MCF 10A (cell line): ENCODE results near the gene REPS2. TPM values are rescaled to one million over a fixed set of nuclear protein-coding genes. Genes with fewer than 3 reads are reported as not detected.

Experiments
- BruUV-seq: library from RNA; stranded (reverse); fragments of 400-500 nt; replicated peaks from 2 replicates; lab custom pipeline; 2021; lab: Mats Ljungman, UMichigan
- CTCF ChIA-PET: fragments of 300-600 bp; sonication (Branson Sonifier 250); formaldehyde crosslinking; extraction: SDS; loops from one replicate; lab custom pipeline; 2021; ENCODE audit warnings: antibody characterized with exemption, inconsistent platforms; lab: Yijun Ruan, JAX
- POLR2A ChIA-PET: fragments of 300-600, 350-650 bp; sonication (Branson Sonifier 250); formaldehyde crosslinking; extraction: SDS; loops from one replicate; lab custom pipeline; 2020; ENCODE audit warnings: antibody characterized with exemption, inconsistent platforms; lab: Yijun Ruan, JAX
- DNase-seq: peaks from one replicate; pipeline ENCODE4 v3.0.0-alpha.2; 2018; ENCODE audit not compliant: unreplicated experiment
- H3K27ac Mint-ChIP-seq: one replicate; pipeline ENCODE4 v1.8.0; 2022; ENCODE audit warnings: mild to moderate bottlenecking, low read depth, mixed read lengths; ENCODE audit not compliant: unreplicated experiment
- H3K27me3 Mint-ChIP-seq: one replicate; pipeline ENCODE4 v1.8.0; 2022; ENCODE audit warnings: mixed read lengths; ENCODE audit not compliant: insufficient read depth, unreplicated experiment
- H3K36me3 Mint-ChIP-seq: one replicate; pipeline ENCODE4 v1.8.0; 2022; ENCODE audit warnings: mild to moderate bottlenecking, moderate library complexity, mixed read lengths; ENCODE audit not compliant: insufficient read depth, unreplicated experiment
- H3K4me1 Mint-ChIP-seq: one replicate; pipeline ENCODE4 v1.8.0; 2022; ENCODE audit warnings: mixed read lengths; ENCODE audit not compliant: insufficient read depth, unreplicated experiment
- H3K4me3 Mint-ChIP-seq: one replicate; pipeline ENCODE4 v1.8.0; 2022; ENCODE audit warnings: mild to moderate bottlenecking, moderate library complexity, mixed read lengths; ENCODE audit not compliant: unreplicated experiment
- H3K9me3 Mint-ChIP-seq: one replicate; pipeline ENCODE4 v1.8.0; 2022; ENCODE audit warnings: mixed read lengths; ENCODE audit not compliant: unreplicated experiment
- CTCF ChIP-seq: fragments of 200-600 bp; IDR thresholded peaks from one replicate; pipeline ENCODE4 v1.8.0; 2022; ENCODE audit warnings: antibody characterized with exemption, mild to moderate bottlenecking; ENCODE audit not compliant: unreplicated experiment
- intact Hi-C: fragments of 100-400 bp; cut with micrococcal nuclease; formaldehyde crosslinking; loops from 2 replicates; pipeline ENCODE4 v1.14.1; 2022
- total RNA-seq: library from RNA; stranded (reverse); gene quantifications from 2 replicates; pipeline ENCODE4 v1.2.3, GENCODE V29; 2022

The REPS2 gene
- total RNA-seq, 1 experiment from 2014 or later, result 8.1 TPM

- BruUV-seq, result no TSS peak
- ChIA-PET POLR2A (interaction anchor here (0.6 kb wide), 2 partner anchors 13 to 699 kb away, joined by 3 read pairs; no protein-coding TSS in a partner anchor), CTCF (no interaction called here)
- no peak overlapping the region for H3K27ac Mint-ChIP-seq
- no peaks in the 10 kb centered on the region for H3K36me3 Mint-ChIP-seq
- peaks cover 5% of the 10 kb centered on the region for H3K4me1 Mint-ChIP-seq
- intact Hi-C loops, result no loop called here
- no peak for TF ChIP-seq CTCF
- no peak overlapping the region for H3K4me3 Mint-ChIP-seq
- peaks cover 74% of the 10 kb centered on the region for H3K27me3 Mint-ChIP-seq
- H3K9me3 Mint-ChIP-seq, result no peaks in the 10 kb centered on the region
- DNase-seq, result no peak
These were observed 27.5 kb upstream of the REPS2 start for GRCh38 chrX:16918979-16919378.

GRCh38 chrX:16920075-16920474 is 26.4 kb upstream of the REPS2 start:
- intact Hi-C loops, result no loop called here
- no peak for TF ChIP-seq CTCF
- H3K9me3 Mint-ChIP-seq, result no peaks in the 10 kb centered on the region
- no peak overlapping the region for H3K27ac Mint-ChIP-seq
- no peak overlapping the region for H3K4me3 Mint-ChIP-seq
- POLR2A ChIA-PET, result no interaction called here
- H3K27me3 Mint-ChIP-seq, result peaks cover 74% of the 10 kb centered on the region
- peaks cover 5% of the 10 kb centered on the region for H3K4me1 Mint-ChIP-seq
- CTCF ChIA-PET, result interaction anchor here (0.8 kb wide), 1 partner anchor 37 kb away, joined by 4 read pairs; no protein-coding TSS in a partner anchor
- no peak for DNase-seq
- no peaks in the 10 kb centered on the region for H3K36me3 Mint-ChIP-seq
- no TSS peak for BruUV-seq

GRCh38 chrX:16923157-16923556 is 23.3 kb upstream of the REPS2 start:
- intact Hi-C loops, result no loop called here
- ChIA-PET CTCF (no interaction called here), POLR2A (no interaction called here)
- Mint-ChIP-seq H3K4me3 (no peak overlapping the region), H3K4me1 (no peaks in the 10 kb centered on the region), H3K27me3 (peaks cover 81% of the 10 kb centered on the region), H3K9me3 (no peaks in the 10 kb centered on the region), H3K36me3 (no peaks in the 10 kb centered on the region), H3K27ac (no peak overlapping the region)
- BruUV-seq, result no TSS peak
- no peak for DNase-seq
- TF ChIP-seq CTCF, result no peak

GRCh38 chrX:16924631-16925480 is 21.6 kb upstream of the REPS2 start:
- ChIA-PET CTCF (no interaction called here), POLR2A (no interaction called here)
- H3K36me3 Mint-ChIP-seq, result no peaks in the 10 kb centered on the region
- no peak for DNase-seq
- no peak overlapping the region for H3K4me3 Mint-ChIP-seq
- no peak for TF ChIP-seq CTCF
- no peak overlapping the region for H3K27ac Mint-ChIP-seq
- intact Hi-C loops, result no loop called here
- H3K9me3 Mint-ChIP-seq, result no peaks in the 10 kb centered on the region
- no peaks in the 10 kb centered on the region for H3K4me1 Mint-ChIP-seq
- H3K27me3 Mint-ChIP-seq, result peaks cover 72% of the 10 kb centered on the region
- no TSS peak for BruUV-seq
